HCT116 (cell line): ENCODE measurements around the gene FCMR.

Experiments
- ELF1 ChIP-seq: IDR thresholded peaks from 2 replicates; pipeline ENCODE4 v1.6.1; 2012; ENCODE audit warnings: low read depth, borderline replicate concordance
- EZH2 ChIP-seq: fragments of 200-600 bp; sonication (generic); IDR thresholded peaks from 2 replicates; pipeline ENCODE4 v1.6.1; 2017; ENCODE audit warnings: antibody characterized with exemption, mixed run types
- EZH2phosphoT487 ChIP-seq: fragments of 200-600 bp; IDR thresholded peaks from 2 replicates; pipeline ENCODE4 v1.6.1; 2018; ENCODE audit warnings: antibody characterized with exemption, borderline replicate concordance
- JUND ChIP-seq: IDR thresholded peaks from 2 replicates; pipeline ENCODE4 v1.6.1; 2012
- MAX ChIP-seq: IDR thresholded peaks from 2 replicates; pipeline ENCODE4 v1.6.1; 2012
- POLR2A ChIP-seq: IDR thresholded peaks from 2 replicates; pipeline ENCODE4 v1.7.0; 2011; ENCODE audit warnings: borderline replicate concordance; ENCODE audit not compliant: insufficient read depth, insufficient read length; ENCODE audit errors: extremely low read depth
- POLR2AphosphoS5 ChIP-seq: IDR thresholded peaks from 2 replicates; pipeline ENCODE4 v1.6.1; 2011; ENCODE audit warnings: mild to moderate bottlenecking, low read depth, low read length, moderate library complexity
- RAD21 ChIP-seq: IDR thresholded peaks from 2 replicates; pipeline ENCODE4 v1.6.1; 2012; ENCODE audit warnings: low read depth, mild to moderate bottlenecking
- ZFX ChIP-seq: fragments of 450-650 bp; IDR thresholded peaks from 2 replicates; pipeline ENCODE4 v1.6.1; 2017
- ZNF274 ChIP-seq: fragments of 200-500 bp; sonication (Bioruptor generic); IDR thresholded peaks from 2 replicates; pipeline ENCODE4 v1.6.1; 2014; ENCODE audit warnings: mild to moderate bottlenecking, low read depth, low read length, inconsistent platforms
- TF ChIP-seq, protein P1 (sequence below), 3 experiments: fragments of 200-600 bp in 1 of 3; sonication (generic) in 1 of 3; IDR thresholded peaks in 2 of 3; conservative IDR thresholded peaks in 1 of 3; 2 replicates each; pipeline ENCODE4 v1.5.1; 2012 to 2017; ENCODE audit warnings: low read depth in 2 of 3, low read length in 2 of 3, antibody characterized with exemption in 1 of 3, borderline replicate concordance in 1 of 3, control low read depth in 1 of 3, mild to moderate bottlenecking in 1 of 3, mixed read lengths in 1 of 3, mixed run types in 1 of 3, moderate library complexity in 1 of 3; ENCODE audit not compliant: insufficient read depth in 1 of 3

DNA sequence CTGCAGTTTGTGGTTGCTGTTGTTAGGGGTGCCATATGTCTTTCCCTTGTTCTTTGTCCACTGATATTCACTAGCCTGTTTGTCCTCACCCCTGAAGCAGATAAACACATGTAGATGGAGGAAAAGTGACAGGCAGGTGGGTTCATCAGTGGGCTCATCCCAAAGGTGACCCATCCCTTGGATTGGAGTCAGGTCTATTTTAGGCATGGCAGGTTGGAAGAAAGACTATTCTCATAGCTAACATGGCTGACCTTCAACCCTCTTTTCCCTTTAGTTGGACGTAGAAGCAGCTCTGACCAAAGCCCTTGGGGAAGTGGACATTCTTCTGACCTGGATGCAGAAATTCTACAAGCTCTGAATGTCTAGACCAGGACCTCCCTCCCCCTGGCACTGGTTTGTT, 19.0 kb downstream of the FCMR start:
- TF ChIP-seq RAD21 (no peak), ELF1 (no peak), POLR2A (no peak), EZH2 (no peak), JUND (no peak), ZFX (no peak), POLR2AphosphoS5 (no peak), EZH2phosphoT487 (no peak), ZNF274 (no peak), MAX (no peak)
- TF ChIP-seq, protein P1, sequence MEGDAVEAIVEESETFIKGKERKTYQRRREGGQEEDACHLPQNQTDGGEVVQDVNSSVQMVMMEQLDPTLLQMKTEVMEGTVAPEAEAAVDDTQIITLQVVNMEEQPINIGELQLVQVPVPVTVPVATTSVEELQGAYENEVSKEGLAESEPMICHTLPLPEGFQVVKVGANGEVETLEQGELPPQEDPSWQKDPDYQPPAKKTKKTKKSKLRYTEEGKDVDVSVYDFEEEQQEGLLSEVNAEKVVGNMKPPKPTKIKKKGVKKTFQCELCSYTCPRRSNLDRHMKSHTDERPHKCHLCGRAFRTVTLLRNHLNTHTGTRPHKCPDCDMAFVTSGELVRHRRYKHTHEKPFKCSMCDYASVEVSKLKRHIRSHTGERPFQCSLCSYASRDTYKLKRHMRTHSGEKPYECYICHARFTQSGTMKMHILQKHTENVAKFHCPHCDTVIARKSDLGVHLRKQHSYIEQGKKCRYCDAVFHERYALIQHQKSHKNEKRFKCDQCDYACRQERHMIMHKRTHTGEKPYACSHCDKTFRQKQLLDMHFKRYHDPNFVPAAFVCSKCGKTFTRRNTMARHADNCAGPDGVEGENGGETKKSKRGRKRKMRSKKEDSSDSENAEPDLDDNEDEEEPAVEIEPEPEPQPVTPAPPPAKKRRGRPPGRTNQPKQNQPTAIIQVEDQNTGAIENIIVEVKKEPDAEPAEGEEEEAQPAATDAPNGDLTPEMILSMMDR (IDR thresholded peaks at IDR 0.05 in 2 of 3, conservative IDR thresholded peaks at IDR 0.05 in 1 of 3; ENCODE audit: borderline replicate concordance in 1 of 3, insufficient read depth in 1 of 3, low read depth in 2 of 3, low read length in 2 of 3): no peak
